Measurements from ENCODE around the gene KCNQ5.

DNA sequence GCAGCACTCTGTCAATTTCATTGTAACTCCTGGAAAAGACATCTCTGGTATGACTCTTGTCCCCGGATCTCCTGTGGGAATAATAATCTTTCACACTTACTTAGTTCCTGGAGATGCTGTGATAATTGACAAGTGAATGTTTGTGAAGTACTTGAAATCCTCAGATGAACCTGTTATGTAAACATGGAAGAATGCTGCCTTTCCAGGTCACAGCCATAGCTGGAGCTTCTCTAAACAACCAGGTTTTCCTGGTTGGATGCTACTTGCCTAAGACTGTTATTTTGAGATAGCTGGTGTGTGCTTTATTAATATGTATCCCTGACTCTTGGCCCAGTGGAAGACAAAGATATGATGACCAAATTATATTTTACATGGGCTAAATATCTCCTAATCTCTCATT, 228.6 kb downstream of the KCNQ5 start:
- TF ChIP-seq, protein P1, sequence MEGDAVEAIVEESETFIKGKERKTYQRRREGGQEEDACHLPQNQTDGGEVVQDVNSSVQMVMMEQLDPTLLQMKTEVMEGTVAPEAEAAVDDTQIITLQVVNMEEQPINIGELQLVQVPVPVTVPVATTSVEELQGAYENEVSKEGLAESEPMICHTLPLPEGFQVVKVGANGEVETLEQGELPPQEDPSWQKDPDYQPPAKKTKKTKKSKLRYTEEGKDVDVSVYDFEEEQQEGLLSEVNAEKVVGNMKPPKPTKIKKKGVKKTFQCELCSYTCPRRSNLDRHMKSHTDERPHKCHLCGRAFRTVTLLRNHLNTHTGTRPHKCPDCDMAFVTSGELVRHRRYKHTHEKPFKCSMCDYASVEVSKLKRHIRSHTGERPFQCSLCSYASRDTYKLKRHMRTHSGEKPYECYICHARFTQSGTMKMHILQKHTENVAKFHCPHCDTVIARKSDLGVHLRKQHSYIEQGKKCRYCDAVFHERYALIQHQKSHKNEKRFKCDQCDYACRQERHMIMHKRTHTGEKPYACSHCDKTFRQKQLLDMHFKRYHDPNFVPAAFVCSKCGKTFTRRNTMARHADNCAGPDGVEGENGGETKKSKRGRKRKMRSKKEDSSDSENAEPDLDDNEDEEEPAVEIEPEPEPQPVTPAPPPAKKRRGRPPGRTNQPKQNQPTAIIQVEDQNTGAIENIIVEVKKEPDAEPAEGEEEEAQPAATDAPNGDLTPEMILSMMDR (IDR thresholded peaks at IDR 0.05) = no peak
- no peak for TF ChIP-seq POLR2A (IDR thresholded peaks at IDR 0.05)

All from thyroid gland (tissue), 4 donors.